Fibroblast of lung (primary cell): ENCODE measurements around the gene TNFSF13. TPM values are rescaled to one million over a fixed set of nuclear protein-coding genes. Genes with fewer than 3 reads are reported as not detected.
A peak's percentile ranks its signal among the peaks of the same experiment; 100 is the strongest.

Experiments
- DNase-seq, 2 donors: peaks; one replicate each; pipeline versions ENCODE4 v3.0.0 to v3.0.0-alpha.2; 2010; ENCODE audit warnings: low read depth in 2 of 2
- H2AFZ ChIP-seq: 2 replicates; pipeline ENCODE4 v1.5.1; 2012; ENCODE audit warnings: low read length, control low read depth, inconsistent platforms
- H3K27ac ChIP-seq: 2 replicates; pipeline ENCODE4 v1.5.1; 2011; ENCODE audit warnings: low read length, control low read depth; ENCODE audit not compliant: insufficient read depth
- H3K27me3 ChIP-seq: 2 replicates; pipeline ENCODE4 v1.5.1; 2011; ENCODE audit warnings: mild to moderate bottlenecking, low read length; ENCODE audit not compliant: control insufficient read depth, insufficient read depth
- H3K36me3 ChIP-seq: 2 replicates; pipeline ENCODE4 v1.5.1; 2011; ENCODE audit warnings: low read length; ENCODE audit not compliant: control insufficient read depth, insufficient read depth
- H3K4me1 ChIP-seq: 2 replicates; pipeline ENCODE4 v1.5.1; 2011; ENCODE audit warnings: low read length; ENCODE audit not compliant: control insufficient read depth, insufficient read depth; ENCODE audit errors: extremely low read depth
- H3K4me2 ChIP-seq: 2 replicates; pipeline ENCODE4 v1.5.1; 2011; ENCODE audit warnings: low read length, control low read depth; ENCODE audit not compliant: insufficient read depth; ENCODE audit errors: extremely low read depth
- H3K4me3 ChIP-seq, 4 experiments: fragments of 200-600 bp in 1 of 4; sonication (generic) in 1 of 4; replicated peaks in 1 of 4; 2 replicates each; pipeline ENCODE4 v1.5.1; 2011 to 2016; ENCODE audit warnings: low read length in 4 of 4, low read depth in 3 of 4, mild to moderate bottlenecking in 3 of 4, control low read depth in 2 of 4, inconsistent platforms in 1 of 4, mixed read lengths in 1 of 4; ENCODE audit not compliant: insufficient read depth in 1 of 4; ENCODE audit errors: control extremely low read depth in 1 of 4
- H3K79me2 ChIP-seq: 2 replicates; pipeline ENCODE4 v1.5.1; 2012; ENCODE audit warnings: mild to moderate bottlenecking, low read length, inconsistent platforms; ENCODE audit not compliant: control insufficient read depth, insufficient read depth
- H3K9ac ChIP-seq: 2 replicates; pipeline ENCODE4 v1.5.1; 2011; ENCODE audit warnings: mild to moderate bottlenecking, low read length, control low read depth; ENCODE audit not compliant: insufficient read depth
- H3K9me3 ChIP-seq: 2 replicates; pipeline ENCODE4 v1.5.1; 2012; ENCODE audit warnings: low read depth, low read length; ENCODE audit not compliant: control insufficient read depth, insufficient read depth
- H4K20me1 ChIP-seq: 2 replicates; pipeline ENCODE4 v1.5.1; 2011; ENCODE audit warnings: low read length; ENCODE audit not compliant: control insufficient read depth, insufficient read depth; ENCODE audit errors: extremely low read depth
- EZH2 ChIP-seq: IDR thresholded peaks from 2 replicates; pipeline ENCODE4 v1.5.1; 2012; ENCODE audit warnings: low read length, control low read depth, mild to moderate bottlenecking; ENCODE audit errors: missing control alignments
- polyA plus RNA-seq, 2 donors: library from polyadenylated mRNA; depleted of rRNA in 1 of 2; stranded (reverse) in 1 of 2; unstranded in 1 of 2; fragments of >200 nt; gene quantifications; 2 replicates each; pipeline ENCODE4 v1.2.1, GENCODE V29; 2011 to 2012; ENCODE audit warnings: missing spikeins in 1 of 2
- total RNA-seq: library from RNA; depleted of rRNA; stranded (reverse); fragments of >200 nt; gene quantifications from 2 replicates; pipeline ENCODE4 v1.2.1, GENCODE V29; 2014
- TF ChIP-seq, protein P1 (sequence below), 2 donors: IDR thresholded peaks in 1 of 2; conservative IDR thresholded peaks in 1 of 2; 1 replicate in 1 of 2; 2 replicates in 1 of 2; pipeline ENCODE4 v1.5.1; 2011 to 2012; ENCODE audit warnings: low read length in 2 of 2, control low read depth in 1 of 2, inconsistent platforms in 1 of 2, low read depth in 1 of 2, mild to moderate bottlenecking in 1 of 2

TNFSF13 gene
- total and polyA plus RNA-seq, 2 donors (not counting 1 experiment from before 2014, with no cell fraction given), result 2.0 to 2.5 TPM

DNA sequence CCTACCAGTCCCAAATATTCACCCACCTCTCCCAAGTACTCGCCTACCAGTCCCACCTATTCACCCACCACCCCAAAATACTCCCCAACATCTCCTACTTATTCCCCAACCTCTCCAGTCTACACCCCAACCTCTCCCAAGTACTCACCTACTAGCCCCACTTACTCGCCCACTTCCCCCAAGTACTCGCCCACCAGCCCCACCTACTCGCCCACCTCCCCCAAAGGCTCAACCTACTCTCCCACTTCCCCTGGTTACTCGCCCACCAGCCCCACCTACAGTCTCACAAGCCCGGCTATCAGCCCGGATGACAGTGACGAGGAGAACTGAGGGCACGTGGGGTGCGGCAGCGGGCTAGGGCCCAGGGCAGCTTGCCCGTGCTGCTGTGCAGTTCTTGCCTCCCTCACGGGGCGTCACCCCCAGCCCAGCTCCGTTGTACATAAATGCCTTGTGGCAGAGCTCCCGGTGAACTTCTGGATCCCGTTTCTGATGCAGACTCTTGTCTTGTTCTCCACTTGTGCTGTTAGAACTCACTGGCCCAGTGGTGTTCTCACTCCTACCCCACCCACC is 44.6 kb upstream of the TNFSF13 start:
- DNase-seq, result no peak
- no peaks in the 10 kb centered on the region for H3K79me2 ChIP-seq
- no peak overlapping the region for H3K27ac ChIP-seq
- no peaks in the 10 kb centered on the region for H3K9me3 ChIP-seq
- peaks cover 36% of the 10 kb centered on the region for H3K36me3 ChIP-seq
- H3K9ac ChIP-seq, result no peak overlapping the region
- no peaks in the 10 kb centered on the region for H4K20me1 ChIP-seq
- no peak overlapping the region for H2AFZ ChIP-seq
- no peaks in the 10 kb centered on the region for H3K4me1 ChIP-seq
- no peak overlapping the region for H3K4me3 ChIP-seq
- no peaks in the 10 kb centered on the region for H3K27me3 ChIP-seq
- no peak overlapping the region for H3K4me2 ChIP-seq
- TF ChIP-seq, protein P1, sequence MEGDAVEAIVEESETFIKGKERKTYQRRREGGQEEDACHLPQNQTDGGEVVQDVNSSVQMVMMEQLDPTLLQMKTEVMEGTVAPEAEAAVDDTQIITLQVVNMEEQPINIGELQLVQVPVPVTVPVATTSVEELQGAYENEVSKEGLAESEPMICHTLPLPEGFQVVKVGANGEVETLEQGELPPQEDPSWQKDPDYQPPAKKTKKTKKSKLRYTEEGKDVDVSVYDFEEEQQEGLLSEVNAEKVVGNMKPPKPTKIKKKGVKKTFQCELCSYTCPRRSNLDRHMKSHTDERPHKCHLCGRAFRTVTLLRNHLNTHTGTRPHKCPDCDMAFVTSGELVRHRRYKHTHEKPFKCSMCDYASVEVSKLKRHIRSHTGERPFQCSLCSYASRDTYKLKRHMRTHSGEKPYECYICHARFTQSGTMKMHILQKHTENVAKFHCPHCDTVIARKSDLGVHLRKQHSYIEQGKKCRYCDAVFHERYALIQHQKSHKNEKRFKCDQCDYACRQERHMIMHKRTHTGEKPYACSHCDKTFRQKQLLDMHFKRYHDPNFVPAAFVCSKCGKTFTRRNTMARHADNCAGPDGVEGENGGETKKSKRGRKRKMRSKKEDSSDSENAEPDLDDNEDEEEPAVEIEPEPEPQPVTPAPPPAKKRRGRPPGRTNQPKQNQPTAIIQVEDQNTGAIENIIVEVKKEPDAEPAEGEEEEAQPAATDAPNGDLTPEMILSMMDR (conservative IDR thresholded peaks at IDR 0.05 in 1 of 2, IDR thresholded peaks at IDR 0.05 in 1 of 2; ENCODE audit: low read depth in 1 of 2, low read length in 2 of 2), result no peak
- TF ChIP-seq EZH2, result no peak

DNA sequence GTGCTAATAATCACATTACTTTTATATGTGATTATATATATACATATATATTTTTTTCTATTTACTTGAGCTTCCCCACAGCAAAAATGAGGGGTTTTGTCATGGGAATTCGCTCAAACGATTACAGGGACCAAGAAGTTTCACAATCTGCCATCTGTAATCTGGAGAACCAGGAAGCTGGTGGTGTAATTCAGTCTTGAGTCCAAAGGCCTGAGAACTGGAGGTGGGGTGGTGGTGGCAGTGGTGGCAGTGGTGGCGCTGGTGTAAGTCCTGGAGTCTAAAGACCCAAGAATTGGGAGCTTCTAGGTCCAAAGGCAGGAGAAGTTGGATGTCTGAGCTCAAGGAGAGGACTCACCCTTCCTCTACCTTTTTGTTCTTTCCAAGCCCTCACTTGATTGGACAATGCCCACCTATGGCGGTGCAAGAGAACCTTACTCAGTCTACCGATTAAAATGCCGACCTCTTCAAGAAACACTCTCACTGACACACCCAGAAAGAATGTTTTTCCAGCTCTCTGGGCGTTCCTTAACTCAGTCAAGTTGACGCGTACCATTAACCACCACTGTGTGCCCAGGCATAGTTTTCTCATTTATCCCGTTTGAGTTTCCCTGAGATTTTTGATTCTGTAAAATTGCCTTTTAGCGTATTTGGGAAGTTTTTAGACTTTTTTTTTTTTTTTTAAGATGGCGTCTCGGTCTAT is 42.5 kb upstream of the TNFSF13 start:
- Histone ChIP-seq H3K4me1 (no peaks in the 10 kb centered on the region), H3K27me3 (no peaks in the 10 kb centered on the region), H3K9me3 (no peaks in the 10 kb centered on the region), H3K27ac (no peak overlapping the region), H4K20me1 (no peaks in the 10 kb centered on the region), H2AFZ (no peak overlapping the region), H3K79me2 (no peaks in the 10 kb centered on the region), H3K9ac (no peak overlapping the region), H3K4me2 (no peak overlapping the region), H3K36me3 (peaks cover 22% of the 10 kb centered on the region), H3K4me3 (no peak overlapping the region)
- DNase-seq, result peak in 1 of 2 donors; percentile 51
- no peak for TF ChIP-seq EZH2
- TF ChIP-seq, protein P1 (conservative IDR thresholded peaks at IDR 0.05 in 1 of 2, IDR thresholded peaks at IDR 0.05 in 1 of 2; ENCODE audit: low read depth in 1 of 2, low read length in 2 of 2), result no peak

DNA sequence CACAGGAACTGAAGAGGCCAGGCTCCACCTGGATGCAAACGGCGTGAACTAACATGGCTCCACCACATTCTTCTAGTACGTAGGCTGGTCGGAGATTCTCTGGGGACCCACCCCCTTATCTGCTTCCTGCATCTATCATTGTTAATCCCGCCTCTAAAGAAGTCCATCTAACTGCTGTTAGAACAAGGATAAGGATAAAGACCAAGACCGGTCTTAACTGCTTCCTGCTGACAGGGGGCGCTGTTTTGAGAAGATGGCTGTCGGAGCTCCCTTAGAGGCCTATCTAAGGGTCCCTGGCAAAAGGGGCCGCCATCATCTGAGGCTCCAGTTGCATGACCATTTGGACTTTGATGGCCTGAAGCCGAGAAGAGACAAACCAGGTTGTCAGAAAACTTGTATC is 35.5 kb upstream of the TNFSF13 start:
- Histone ChIP-seq H3K79me2 (no peaks in the 10 kb centered on the region), H2AFZ (no peak overlapping the region), H3K4me3 (no peak overlapping the region), H3K4me2 (no peak overlapping the region), H3K9ac (no peak overlapping the region), H3K4me1 (no peaks in the 10 kb centered on the region), H3K27me3 (no peaks in the 10 kb centered on the region), H3K27ac (no peak overlapping the region), H4K20me1 (no peaks in the 10 kb centered on the region), H3K36me3 (no peaks in the 10 kb centered on the region), H3K9me3 (no peaks in the 10 kb centered on the region)
- TF ChIP-seq, protein P1 (conservative IDR thresholded peaks at IDR 0.05 in 1 of 2, IDR thresholded peaks at IDR 0.05 in 1 of 2; ENCODE audit: low read depth in 1 of 2, low read length in 2 of 2), result peak; percentile 14 to 32
- TF ChIP-seq EZH2, result no peak
- peak in 1 of 2 donors; percentile 17 for DNase-seq
